PC-3 (cell line): ENCODE measurements around the gene CBFA2T3. TPM values are rescaled to one million over a fixed set of nuclear protein-coding genes. Genes with fewer than 3 reads are reported as not detected.

Source experiments
- ATAC-seq: fragments of 200-7000 bp; cut with Tn5 transposase; 2 replicates; pipeline ENCODE4 v1.9.1; 2020; ENCODE audit warnings: mild to moderate bottlenecking, moderate library complexity
- BruUV-seq: library from RNA; stranded (reverse); fragments of 400-500 nt; replicated peaks from 2 replicates; lab custom pipeline; 2021; lab: Mats Ljungman, UMichigan
- CTCF ChIA-PET: fragments of 300-600 bp; sonication (Branson Sonifier 250); formaldehyde crosslinking; loops from one replicate; lab custom pipeline; 2022; ENCODE audit warnings: antibody characterized with exemption; lab: Charles Lee
- POLR2A ChIA-PET: fragments of 300-600 bp; sonication (Branson Sonifier 250); formaldehyde crosslinking; loops from one replicate; lab custom pipeline; 2022; ENCODE audit warnings: antibody characterized with exemption; ENCODE audit not compliant: unreplicated experiment; lab: Charles Lee
- DNase-seq: peaks from one replicate; pipeline ENCODE4 v3.0.0-alpha.2; 2015
- H2AFZ ChIP-seq: fragments of 300-600 bp; sonication (generic); 2 replicates; pipeline ENCODE4 v1.6.0; 2016; ENCODE audit warnings: antibody characterized with exemption, low read length
- H3F3A ChIP-seq: fragments of 300-600 bp; sonication (generic); one replicate; pipeline ENCODE4 v1.6.0; 2017; ENCODE audit warnings: antibody characterized with exemption, low read length, control low read depth, mild to moderate bottlenecking; ENCODE audit not compliant: unreplicated experiment
- H3K27ac ChIP-seq: fragments of 300-600 bp; sonication (generic); 2 replicates; pipeline ENCODE4 v1.5.1; 2016; ENCODE audit warnings: mild to moderate bottlenecking, low read length
- H3K27me3 ChIP-seq: fragments of 300-600 bp; sonication (generic); 2 replicates; pipeline ENCODE4 v1.6.1; 2016; ENCODE audit warnings: low read length, mixed read lengths
- H3K36me3 ChIP-seq: fragments of 300-600 bp; sonication (generic); 2 replicates; pipeline ENCODE4 v1.6.1; 2016; ENCODE audit warnings: low read depth, mixed run types, low read length, mixed read lengths
- H3K4me1 ChIP-seq: fragments of 300-600 bp; sonication (generic); 2 replicates; pipeline ENCODE4 v1.5.1; 2016; ENCODE audit warnings: low read length; ENCODE audit not compliant: insufficient read depth
- H3K4me2 ChIP-seq: fragments of 300-600 bp; sonication (generic); 2 replicates; pipeline ENCODE4 v1.6.0; 2016; ENCODE audit warnings: low read length
- H3K4me3 ChIP-seq: fragments of 300-600 bp; sonication (generic); 2 replicates; pipeline ENCODE4 v1.5.1; 2016; ENCODE audit warnings: mild to moderate bottlenecking, low read length, mixed read lengths
- H3K79me2 ChIP-seq: fragments of 300-600 bp; sonication (generic); 2 replicates; pipeline ENCODE4 v1.6.1; 2017; ENCODE audit warnings: low read length, mixed read lengths
- H3K9ac ChIP-seq: fragments of 300-600 bp; sonication (generic); 2 replicates; pipeline ENCODE4 v1.6.0; 2016; ENCODE audit warnings: mild to moderate bottlenecking, low read length
- H3K9me2 ChIP-seq: fragments of 300-600 bp; sonication (generic); replicated peaks from 2 replicates; pipeline ENCODE4 v1.6.1; 2016; ENCODE audit warnings: mixed run types, low read length, mixed read lengths
- H3K9me3 ChIP-seq: fragments of 300-600 bp; sonication (generic); 2 replicates; pipeline ENCODE4 v1.6.1; 2016; ENCODE audit warnings: low read length, mixed read lengths
- H4K20me1 ChIP-seq: fragments of 300-600 bp; sonication (generic); 2 replicates; pipeline ENCODE4 v1.6.1; 2016; ENCODE audit warnings: low read length, mixed read lengths
- EZH2 ChIP-seq: fragments of 300-600 bp; sonication (generic); IDR thresholded peaks from one replicate; pipeline ENCODE4 v1.6.1; 2017; ENCODE audit warnings: antibody characterized with exemption, mild to moderate bottlenecking, low read length; ENCODE audit not compliant: unreplicated experiment
- EZH2phosphoT487 ChIP-seq: fragments of 300-600 bp; sonication (generic); IDR thresholded peaks from 2 replicates; pipeline ENCODE4 v1.6.1; 2018; ENCODE audit warnings: mild to moderate bottlenecking, antibody characterized with exemption, low read length, borderline replicate concordance
- intact Hi-C: fragments of 100-400 bp; cut with micrococcal nuclease; formaldehyde crosslinking; loops from 2 replicates; pipeline ENCODE4 v1.9.0; 2023
- total RNA-seq: library from RNA; depleted of rRNA; stranded (reverse); fragments of >200 nt; gene quantifications from 2 replicates; pipeline ENCODE4 v1.2.3, GENCODE V29; 2014
- TF ChIP-seq, protein P1 (sequence below): fragments of 300-600 bp; sonication (generic); conservative IDR thresholded peaks from 2 replicates; pipeline ENCODE4 v1.5.1; 2017; ENCODE audit warnings: antibody characterized with exemption, low read depth, mild to moderate bottlenecking, low read length

The CBFA2T3 gene
- total RNA-seq, 1 experiment from 2014 or later = not detected

DNA sequence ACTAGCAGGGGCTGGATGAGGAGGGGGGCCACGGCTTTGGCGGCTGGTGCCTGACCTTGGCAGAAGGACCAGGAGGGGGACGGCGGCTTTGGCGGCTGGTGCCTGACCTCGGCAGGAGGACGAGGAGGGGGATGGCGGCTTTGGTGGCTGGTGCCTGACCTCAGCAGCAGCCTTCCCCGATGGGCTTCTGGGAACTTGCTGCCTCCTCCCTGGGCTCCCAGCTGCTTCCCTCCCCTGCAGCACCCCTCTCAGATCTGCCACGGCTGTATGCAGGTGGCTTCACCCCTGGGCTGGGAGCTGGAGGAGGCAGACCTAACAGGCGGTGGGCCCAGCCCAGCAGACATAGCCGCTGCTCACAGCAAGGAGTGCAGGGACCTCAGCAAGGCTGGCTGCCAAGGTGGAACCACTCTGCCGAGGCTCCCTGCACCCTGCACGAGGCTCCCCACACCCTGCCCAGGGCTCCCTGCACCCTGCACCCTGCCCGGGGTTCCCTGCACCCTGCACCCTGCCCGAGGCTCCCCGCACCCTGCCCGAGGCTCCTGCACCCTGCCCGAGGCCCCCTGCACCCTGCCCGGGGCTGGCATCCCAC is 38.4 kb upstream of the CBFA2T3 start:
- no peaks in the 10 kb centered on the region for H3K36me3 ChIP-seq
- H2AFZ ChIP-seq = no peak overlapping the region
- no peak for DNase-seq
- TF ChIP-seq, protein P1, sequence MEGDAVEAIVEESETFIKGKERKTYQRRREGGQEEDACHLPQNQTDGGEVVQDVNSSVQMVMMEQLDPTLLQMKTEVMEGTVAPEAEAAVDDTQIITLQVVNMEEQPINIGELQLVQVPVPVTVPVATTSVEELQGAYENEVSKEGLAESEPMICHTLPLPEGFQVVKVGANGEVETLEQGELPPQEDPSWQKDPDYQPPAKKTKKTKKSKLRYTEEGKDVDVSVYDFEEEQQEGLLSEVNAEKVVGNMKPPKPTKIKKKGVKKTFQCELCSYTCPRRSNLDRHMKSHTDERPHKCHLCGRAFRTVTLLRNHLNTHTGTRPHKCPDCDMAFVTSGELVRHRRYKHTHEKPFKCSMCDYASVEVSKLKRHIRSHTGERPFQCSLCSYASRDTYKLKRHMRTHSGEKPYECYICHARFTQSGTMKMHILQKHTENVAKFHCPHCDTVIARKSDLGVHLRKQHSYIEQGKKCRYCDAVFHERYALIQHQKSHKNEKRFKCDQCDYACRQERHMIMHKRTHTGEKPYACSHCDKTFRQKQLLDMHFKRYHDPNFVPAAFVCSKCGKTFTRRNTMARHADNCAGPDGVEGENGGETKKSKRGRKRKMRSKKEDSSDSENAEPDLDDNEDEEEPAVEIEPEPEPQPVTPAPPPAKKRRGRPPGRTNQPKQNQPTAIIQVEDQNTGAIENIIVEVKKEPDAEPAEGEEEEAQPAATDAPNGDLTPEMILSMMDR = no peak
- no peaks in the 10 kb centered on the region for H3K9me3 ChIP-seq
- ChIA-PET CTCF (no interaction called here), POLR2A (no interaction called here)
- no peaks in the 10 kb centered on the region for H4K20me1 ChIP-seq
- H3K4me1 ChIP-seq = no peaks in the 10 kb centered on the region
- H3K9ac ChIP-seq = no peak overlapping the region
- no peak overlapping the region for H3K4me3 ChIP-seq
- no peak overlapping the region for H3K27ac ChIP-seq
- no TSS peak for BruUV-seq
- peaks cover 21% of the 10 kb centered on the region; the same call in 1 of the 2 replicates for H3K27me3 ChIP-seq
- no peaks in the 10 kb centered on the region for H3K9me2 ChIP-seq
- intact Hi-C loops = no loop called here
- H3K4me2 ChIP-seq = no peak overlapping the region
- no peak for ATAC-seq
- no peaks in the 10 kb centered on the region for H3K79me2 ChIP-seq
- no peaks in the 10 kb centered on the region for H3F3A ChIP-seq

DNA sequence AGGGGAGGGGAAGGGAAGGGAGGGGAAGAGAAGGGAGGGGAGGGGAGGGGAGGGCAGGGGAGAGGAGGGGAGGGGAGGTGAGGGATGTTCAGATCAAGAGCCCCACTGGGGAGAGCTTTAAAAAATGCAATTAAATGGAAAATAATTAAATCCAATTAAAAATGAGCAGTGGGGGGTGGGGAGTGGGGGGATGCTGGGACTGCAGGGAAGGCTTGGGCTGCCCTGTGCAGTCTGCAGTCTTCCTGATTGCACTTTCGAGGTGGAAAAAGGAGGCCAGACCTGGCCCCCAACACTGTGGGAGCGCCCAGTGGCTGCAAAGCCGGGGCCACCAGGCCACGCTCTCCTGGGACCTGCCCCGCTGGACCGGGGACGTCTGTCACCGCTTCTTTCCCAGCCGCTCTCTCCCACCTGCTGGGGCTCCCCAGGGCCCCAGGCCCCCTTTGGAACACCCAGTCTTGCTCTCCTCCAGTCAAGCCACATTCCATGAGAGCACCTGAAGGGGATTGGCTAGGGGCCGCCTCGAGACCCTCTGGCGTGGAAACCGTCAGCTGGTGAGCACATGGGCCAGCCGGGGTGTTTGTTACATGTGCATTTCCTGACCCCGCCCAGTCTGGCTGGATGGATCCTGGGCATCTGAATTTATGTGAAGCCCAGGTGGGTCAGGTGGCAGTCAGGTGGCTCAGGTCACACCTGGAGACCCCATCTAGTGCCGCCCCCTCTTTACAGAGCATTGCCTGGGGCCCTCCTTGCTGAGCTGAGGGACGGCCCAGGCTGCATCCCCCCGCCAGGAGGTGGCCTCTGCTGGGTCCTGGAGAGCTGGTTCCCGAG is 37.6 kb upstream of the CBFA2T3 start:
- H3K36me3 ChIP-seq = no peaks in the 10 kb centered on the region
- no peaks in the 10 kb centered on the region for H3K9me2 ChIP-seq
- no peaks in the 10 kb centered on the region for H3F3A ChIP-seq
- ATAC-seq (no peak), DNase-seq (no peak)
- no peak overlapping the region for H3K27ac ChIP-seq
- H4K20me1 ChIP-seq = no peaks in the 10 kb centered on the region
- no peak overlapping the region for H3K4me2 ChIP-seq
- no TSS peak for BruUV-seq
- no peaks in the 10 kb centered on the region for H3K79me2 ChIP-seq
- CTCF ChIA-PET = no interaction called here
- peaks cover 15% of the 10 kb centered on the region; the same call in 1 of the 2 replicates for H3K27me3 ChIP-seq
- no peaks in the 10 kb centered on the region for H3K4me1 ChIP-seq
- intact Hi-C loops = no loop called here
- H2AFZ ChIP-seq = no peak overlapping the region
- no peak overlapping the region for H3K4me3 ChIP-seq
- TF ChIP-seq EZH2 (no peak), EZH2phosphoT487 (no peak)
- TF ChIP-seq, protein P1 = no peak
- no peak overlapping the region for H3K9ac ChIP-seq
- H3K9me3 ChIP-seq = no peaks in the 10 kb centered on the region
- POLR2A ChIA-PET = no interaction called here
